Femur (tissue), 1 donor: ENCODE data around the gene CYTH3.
"Not testable (repeated sequence)": the region's sequence is repeated elsewhere in the genome, so short reads cannot be mapped to it uniquely, and the experiment has no call there.

Experiments used
- DNase-seq: peaks from one replicate; pipeline ENCODE4 v3.0.0-alpha.2; 2017

CYTH3 gene

DNA sequence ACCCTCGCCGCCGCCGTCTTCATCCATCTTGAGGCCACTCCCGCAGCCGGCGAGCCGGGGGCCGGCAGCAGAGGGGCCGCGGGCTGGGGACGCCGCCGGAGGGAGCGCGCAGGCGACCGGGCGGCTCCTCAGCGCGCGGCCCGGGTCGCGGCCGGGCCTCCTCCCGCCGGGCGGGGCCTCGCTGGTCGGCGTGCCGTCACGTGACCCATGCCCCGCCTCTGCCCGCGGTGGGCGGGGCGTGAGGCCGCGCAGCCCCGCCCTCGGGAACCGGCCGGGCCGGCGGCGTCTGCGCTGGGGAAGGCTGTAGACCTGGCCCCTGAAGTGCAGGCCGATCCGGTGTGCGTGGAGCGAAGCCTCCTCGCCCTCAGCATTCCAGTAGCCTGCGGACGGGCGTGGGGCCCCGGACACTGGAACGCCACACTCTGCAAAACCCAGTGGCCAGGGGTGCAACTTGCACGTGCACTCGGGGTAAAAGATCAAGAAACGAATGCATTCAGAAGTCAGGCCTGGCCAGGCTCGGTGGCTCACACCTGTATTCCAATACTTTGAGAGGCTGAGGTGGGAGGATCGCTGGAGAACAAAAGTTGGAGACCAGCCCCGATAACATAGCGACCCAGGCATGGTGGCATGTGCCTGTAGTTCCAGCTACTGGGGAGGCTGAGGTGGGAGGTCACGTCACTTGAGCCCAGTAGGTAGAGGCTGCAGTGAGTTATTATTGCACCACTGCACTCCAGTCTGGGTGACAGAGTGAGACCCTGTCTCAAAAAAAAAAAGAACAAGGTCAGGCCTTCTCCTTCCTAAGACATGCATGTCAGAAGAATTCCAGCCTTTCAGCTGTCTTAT, at the start of gene CYTH3:
Gene CYTH3, minus strand, starts transcription at position 144 of the 843 bp plus-strand sequence. Its CDS starts 117 bp downstream, at position 27.
- peak; percentile 89 for DNase-seq

DNA sequence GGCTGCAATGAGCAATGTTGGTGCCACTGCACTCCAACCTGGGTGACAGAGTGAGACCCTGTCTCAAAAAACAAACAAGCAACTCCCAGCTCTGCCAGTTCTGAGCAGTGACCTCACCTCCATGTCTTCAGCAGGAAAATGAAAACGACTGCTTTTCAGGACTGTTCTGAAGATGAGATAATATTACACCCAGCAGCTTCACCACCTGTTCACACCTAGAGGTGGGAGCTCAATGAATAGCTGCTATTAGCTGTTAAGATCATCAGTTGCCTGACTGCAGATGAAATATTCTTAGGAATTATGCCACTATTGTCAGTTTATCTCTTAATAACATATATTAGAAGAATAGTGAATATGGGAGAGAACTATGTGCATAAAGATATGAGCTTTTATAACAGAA, 48.4 kb upstream of the CYTH3 start:
- DNase-seq: no peak

DNA sequence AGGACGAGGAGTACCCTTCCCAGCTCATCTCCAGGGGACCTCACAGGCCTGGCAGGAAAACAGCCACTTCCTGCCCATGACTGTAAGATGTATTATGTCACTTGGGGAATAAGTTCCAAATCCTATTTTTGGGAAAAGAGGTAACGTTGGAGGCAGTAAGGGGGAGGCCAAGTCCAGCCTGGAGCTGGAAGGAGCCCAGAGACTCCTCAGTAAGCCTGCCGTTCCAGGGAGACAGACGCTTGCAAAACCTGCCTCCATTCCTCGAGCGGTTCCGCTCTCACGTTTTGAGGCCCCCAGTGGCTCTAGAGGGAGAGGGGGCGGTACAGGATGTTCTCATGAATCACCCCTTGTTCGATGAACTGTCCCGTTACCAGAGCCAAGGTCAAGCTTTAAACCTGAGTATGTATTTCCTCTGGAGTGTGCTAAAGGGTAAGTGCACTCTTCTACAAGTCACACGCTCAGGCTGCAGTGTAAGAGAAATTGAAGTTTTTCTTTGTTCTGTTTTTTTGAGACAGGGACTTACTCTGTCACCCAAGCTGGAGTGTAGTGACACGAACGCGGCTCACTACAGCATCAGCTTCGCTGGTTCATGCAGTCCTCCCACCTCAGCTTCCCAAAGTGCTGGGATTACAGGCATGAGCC, 45.5 kb upstream of the CYTH3 start:
- DNase-seq: peak; percentile 89

GRCh38 chr7:6316226-6316625, 43.8 kb upstream of the CYTH3 start:
- DNase-seq: peak; percentile 24

GRCh38 chr7:6315746-6316145, 43.3 kb upstream of the CYTH3 start:
- no peak for DNase-seq

GRCh38 chr7:6310271-6310993, 38.0 kb upstream of the CYTH3 start:
- DNase-seq: no peak

- no peak for DNase-seq
Observed at GRCh38 chr7:6307762-6308161, 35.3 kb upstream of the CYTH3 start.

- no peak for DNase-seq
Observed at GRCh38 chr7:6306471-6306870, 34.0 kb upstream of the CYTH3 start.

DNA sequence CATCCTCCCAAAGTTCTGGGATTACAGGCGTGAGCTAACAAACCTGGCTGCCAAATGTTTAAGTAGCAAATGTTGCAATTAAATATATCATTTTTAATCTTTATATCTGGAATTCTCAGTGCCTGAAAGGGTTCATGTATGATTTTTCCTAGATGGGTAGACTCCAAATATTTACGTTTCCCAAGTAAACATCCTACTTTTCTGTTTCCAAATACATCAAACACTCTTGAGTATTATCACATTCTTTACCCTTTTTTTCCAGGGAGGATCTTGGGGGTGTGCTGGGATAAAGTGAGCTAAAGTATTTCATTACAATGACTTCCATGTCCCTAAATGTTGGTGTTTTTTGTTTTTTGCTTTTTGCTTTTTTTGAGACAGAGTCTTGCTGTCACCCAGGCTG, 32.9 kb upstream of the CYTH3 start:
- DNase-seq: no peak

GRCh38 chr7:6301446-6301845, 29.0 kb upstream of the CYTH3 start:
- DNase-seq: not testable (repeated sequence)

DNA sequence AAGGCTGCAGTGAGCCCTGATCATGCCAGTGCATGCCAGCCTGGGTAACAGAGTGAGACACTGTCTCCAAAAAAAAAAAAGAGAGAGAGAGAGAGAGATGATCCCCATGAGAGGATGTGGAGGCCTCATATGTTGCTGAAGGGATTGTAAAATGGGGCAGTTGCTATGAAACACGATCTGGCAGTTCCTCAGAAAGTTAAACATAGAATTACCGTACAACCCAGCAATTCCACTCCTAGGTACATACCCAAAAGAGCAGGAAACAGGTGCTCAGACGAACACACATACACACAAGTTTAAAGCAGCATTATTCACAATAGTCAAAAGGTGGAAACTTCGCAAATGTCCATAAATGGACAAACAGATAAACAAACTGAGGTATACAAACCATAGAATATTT, 27.4 kb upstream of the CYTH3 start:
- DNase-seq: no peak

DNA sequence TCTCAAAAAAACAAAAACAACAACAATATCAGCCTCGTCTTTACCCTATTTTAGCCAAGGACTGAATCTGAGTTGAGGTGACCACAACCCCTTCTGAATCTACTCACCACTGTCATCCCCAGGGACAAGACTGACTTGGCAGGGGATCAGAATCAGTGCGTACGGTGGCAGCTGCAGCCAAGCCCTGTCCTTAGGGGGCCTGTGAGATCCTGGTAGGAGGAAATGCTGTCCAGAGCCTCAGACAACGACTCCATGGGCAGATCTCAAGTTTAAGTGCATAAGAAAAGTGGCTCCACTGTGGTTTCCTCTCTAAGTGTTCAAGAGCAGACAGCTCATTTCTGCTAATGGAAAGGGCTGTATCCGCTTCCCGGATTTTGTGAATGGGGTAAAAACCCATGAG, 22.4 kb upstream of the CYTH3 start:
- DNase-seq: peak; percentile 49

DNA sequence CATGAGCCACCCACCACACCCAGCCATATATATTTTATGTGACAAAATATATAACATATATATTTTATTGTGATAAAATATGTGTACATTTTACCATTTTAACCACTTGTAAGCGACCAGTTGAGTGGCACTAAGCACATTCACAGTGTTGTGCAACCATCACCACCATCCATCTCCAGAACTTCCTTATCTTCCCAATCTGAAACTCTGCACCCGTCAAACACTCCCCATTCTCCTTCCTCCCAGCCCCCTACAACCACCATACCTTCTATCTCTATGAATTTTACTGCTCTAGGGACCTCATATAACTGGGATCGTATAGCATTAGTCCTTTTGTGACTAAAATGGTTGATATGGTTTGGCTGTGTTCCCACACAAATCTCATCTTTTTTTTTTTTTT, 20.8 kb upstream of the CYTH3 start:
- DNase-seq: no peak

- not testable (repeated sequence) for DNase-seq
Observed at GRCh38 chr7:6291941-6292340, 19.5 kb upstream of the CYTH3 start.

GRCh38 chr7:6291531-6291930, 19.1 kb upstream of the CYTH3 start:
- DNase-seq: no peak

- no peak for DNase-seq
Observed at GRCh38 chr7:6290319-6290741, 17.9 kb upstream of the CYTH3 start.

GRCh38 chr7:6288270-6288860, 15.9 kb upstream of the CYTH3 start:
- DNase-seq: no peak

- no peak for DNase-seq
Observed at GRCh38 chr7:6286486-6286885, 14.1 kb upstream of the CYTH3 start.

DNA sequence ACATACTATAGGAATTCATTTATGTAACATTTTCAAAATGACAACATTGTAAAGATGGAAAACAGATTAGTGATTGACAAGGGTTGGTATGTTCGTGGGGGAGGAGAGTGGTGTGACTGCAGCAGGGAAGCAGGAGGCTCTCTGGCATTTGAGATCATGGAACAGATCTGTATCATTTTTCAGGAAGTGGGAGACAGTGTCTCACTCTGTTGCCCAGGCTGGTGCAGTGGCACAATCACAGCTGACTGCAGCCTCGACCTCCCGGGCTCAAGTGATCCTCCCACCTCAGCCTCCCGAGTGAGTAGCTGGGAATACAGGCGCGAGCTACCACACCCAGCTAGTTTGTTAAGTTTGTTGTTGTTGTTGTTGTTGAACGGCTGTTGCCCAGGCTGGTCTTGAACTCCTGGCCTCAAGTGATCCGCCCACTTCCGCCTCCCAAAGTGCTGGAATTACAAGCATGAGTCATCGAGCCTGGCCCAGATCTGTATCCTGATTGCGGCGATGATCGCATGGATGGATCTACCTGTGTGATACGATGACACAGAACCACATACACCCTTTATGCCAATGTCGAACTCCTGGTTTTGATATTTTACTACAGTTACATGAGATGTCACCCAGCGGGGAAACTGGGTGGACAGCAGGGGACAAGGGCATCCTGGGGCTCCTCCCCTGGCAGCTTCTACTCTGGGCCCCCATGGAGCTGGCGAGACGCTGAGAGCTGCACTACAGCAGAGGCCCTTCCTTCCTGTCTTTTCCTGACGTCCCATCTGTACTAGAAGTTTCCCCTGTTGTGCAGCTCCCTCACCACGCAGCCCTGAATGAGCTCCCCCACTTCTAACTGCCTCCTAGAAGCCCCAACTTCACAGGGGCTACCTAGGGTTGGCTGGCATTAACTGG, 12.3 kb upstream of the CYTH3 start:
- no peak for DNase-seq

DNA sequence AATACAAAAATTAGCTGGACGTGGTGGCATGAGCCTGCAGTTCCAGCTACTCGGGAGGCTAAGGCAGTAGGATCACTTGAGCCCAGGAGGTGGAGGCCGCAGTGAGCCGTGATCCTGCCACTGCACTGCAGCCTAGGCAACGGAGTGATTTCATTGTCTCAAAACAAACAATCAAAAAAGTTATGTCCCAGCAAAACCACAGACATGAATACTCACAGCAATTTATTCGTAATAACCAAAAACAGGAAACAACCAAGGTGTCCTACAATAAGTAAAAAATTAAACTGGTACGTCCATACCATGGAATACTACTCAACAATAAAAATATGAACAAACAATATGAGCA, 11.6 kb upstream of the CYTH3 start:
- DNase-seq: no peak

GRCh38 chr7:6283391-6284054, 11.1 kb upstream of the CYTH3 start:
- DNase-seq: not testable (repeated sequence)

DNA sequence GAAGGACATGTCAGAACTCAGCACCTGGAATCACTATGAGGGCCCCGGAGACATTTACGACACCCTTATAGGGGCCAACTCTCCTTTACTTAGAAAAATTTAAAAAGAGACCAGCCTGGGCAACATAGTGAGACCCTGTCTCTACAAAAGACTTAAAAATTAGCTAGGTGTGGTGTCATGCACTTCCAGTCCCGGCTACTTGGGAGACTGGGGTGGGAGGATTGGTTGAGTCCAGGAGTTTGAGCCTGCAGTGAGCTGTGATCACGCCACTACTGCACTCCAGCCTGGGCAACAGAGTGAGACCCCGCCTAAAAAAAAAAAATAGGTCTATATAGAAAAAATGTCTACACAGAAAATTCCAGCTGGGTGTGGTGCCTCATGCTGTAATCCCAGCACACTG, 7.5 kb upstream of the CYTH3 start:
- DNase-seq: no peak
